DOHH2 (cell line): Measurements from ENCODE around the gene NEK1.

Source experiments
- H3F3A ChIP-seq: fragments of 200-600 bp; sonication (generic), shearing (Covaris generic); 2 replicates; pipeline ENCODE4 v1.6.0; 2016; ENCODE audit warnings: antibody characterized with exemption, mild to moderate bottlenecking; ENCODE audit not compliant: control insufficient read depth, insufficient read depth
- H3K27ac ChIP-seq: fragments of 200-600 bp; sonication (generic); 2 replicates; pipeline ENCODE4 v1.5.1; 2014; ENCODE audit warnings: low read depth, mild to moderate bottlenecking, low read length, moderate library complexity
- H3K27me3 ChIP-seq: fragments of 200-600 bp; sonication (generic); 2 replicates; pipeline ENCODE4 v1.6.1; 2014; ENCODE audit warnings: mild to moderate bottlenecking, low read length, mixed read lengths; ENCODE audit not compliant: control insufficient read depth
- H3K36me3 ChIP-seq: fragments of 200-600 bp; sonication (generic); 2 replicates; pipeline ENCODE4 v1.6.1; 2014; ENCODE audit warnings: mild to moderate bottlenecking, low read length, moderate library complexity, mixed read lengths; ENCODE audit not compliant: control insufficient read depth
- H3K4me1 ChIP-seq: fragments of 200-600 bp; sonication (generic); 2 replicates; pipeline ENCODE4 v1.6.1; 2014; ENCODE audit warnings: mild to moderate bottlenecking, low read length, mixed read lengths; ENCODE audit not compliant: control insufficient read depth
- H3K4me2 ChIP-seq: fragments of 200-600 bp; sonication (generic); 2 replicates; pipeline ENCODE4 v1.6.0; 2014; ENCODE audit warnings: mild to moderate bottlenecking, low read length, moderate library complexity
- H3K4me3 ChIP-seq: fragments of 200-600 bp; sonication (generic); 2 replicates; pipeline ENCODE4 v1.5.1; 2014; ENCODE audit warnings: mild to moderate bottlenecking, low read length, mixed read lengths
- H3K79me2 ChIP-seq: fragments of 200-600 bp; sonication (generic); 2 replicates; pipeline ENCODE4 v1.6.1; 2014; ENCODE audit warnings: mild to moderate bottlenecking, low read length, mixed read lengths; ENCODE audit not compliant: control insufficient read depth
- H3K9me2 ChIP-seq: fragments of 200-600 bp; sonication (generic); replicated peaks from 2 replicates; pipeline ENCODE4 v1.6.1; 2014; ENCODE audit warnings: mild to moderate bottlenecking, low read length, mixed read lengths; ENCODE audit not compliant: control insufficient read depth
- H3K9me3 ChIP-seq: fragments of 200-600 bp; sonication (generic); 2 replicates; pipeline ENCODE4 v1.6.1; 2014; ENCODE audit warnings: antibody characterized with exemption, low read length, mixed read lengths; ENCODE audit not compliant: control insufficient read depth, insufficient read depth
- H4K20me1 ChIP-seq: fragments of 200-600 bp; sonication (generic); 2 replicates; pipeline ENCODE4 v1.6.0; 2014; ENCODE audit warnings: low read depth, mild to moderate bottlenecking, antibody characterized with exemption, low read length, moderate library complexity; ENCODE audit not compliant: control insufficient read depth, insufficient read depth
- EZH2phosphoT487 ChIP-seq: fragments of 200-600 bp; sonication (generic); IDR thresholded peaks from 2 replicates; pipeline ENCODE4 v1.6.1; 2017; ENCODE audit warnings: borderline replicate concordance, mild to moderate bottlenecking, antibody characterized with exemption, low read length, moderate library complexity, mixed read lengths
- TF ChIP-seq, protein P1 (sequence below): fragments of 200-600 bp; sonication (generic); IDR thresholded peaks from one replicate; pipeline ENCODE4 v1.5.1; 2014; ENCODE audit warnings: antibody characterized with exemption, mild to moderate bottlenecking, low read depth, low read length; ENCODE audit not compliant: poor library complexity, severe bottlenecking

The NEK1 gene

DNA sequence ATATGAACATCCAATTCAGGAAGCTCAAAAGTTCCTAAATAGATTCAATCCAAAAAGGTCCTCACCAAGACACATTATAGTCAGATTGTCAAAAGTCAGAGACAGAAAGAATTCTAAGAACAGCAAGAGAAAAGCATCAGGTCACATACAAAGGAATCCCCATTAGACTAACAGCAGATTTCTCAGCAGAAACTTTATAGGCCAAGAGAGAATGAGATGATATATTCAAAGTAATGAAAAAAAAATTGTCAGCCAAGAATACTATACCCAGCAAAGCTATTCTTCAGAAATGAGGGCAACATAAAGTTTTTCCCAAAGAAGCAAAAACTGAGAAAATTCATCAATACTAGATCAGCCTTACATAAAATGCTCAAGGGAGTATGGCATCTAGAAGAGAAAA, 235.0 kb downstream of the NEK1 start:
- Histone ChIP-seq H3K27me3 (no peaks in the 10 kb centered on the region), H3K4me2 (no peak overlapping the region), H3K4me3 (no peak overlapping the region), H3K36me3 (no peaks in the 10 kb centered on the region), H3K27ac (no peak overlapping the region), H3F3A (no peaks in the 10 kb centered on the region), H3K9me3 (peaks cover 3% of the 10 kb centered on the region; the same call in 1 of the 2 replicates), H3K4me1 (no peaks in the 10 kb centered on the region), H3K9me2 (no peaks in the 10 kb centered on the region), H4K20me1 (no peaks in the 10 kb centered on the region), H3K79me2 (no peaks in the 10 kb centered on the region)
- TF ChIP-seq, protein P1, sequence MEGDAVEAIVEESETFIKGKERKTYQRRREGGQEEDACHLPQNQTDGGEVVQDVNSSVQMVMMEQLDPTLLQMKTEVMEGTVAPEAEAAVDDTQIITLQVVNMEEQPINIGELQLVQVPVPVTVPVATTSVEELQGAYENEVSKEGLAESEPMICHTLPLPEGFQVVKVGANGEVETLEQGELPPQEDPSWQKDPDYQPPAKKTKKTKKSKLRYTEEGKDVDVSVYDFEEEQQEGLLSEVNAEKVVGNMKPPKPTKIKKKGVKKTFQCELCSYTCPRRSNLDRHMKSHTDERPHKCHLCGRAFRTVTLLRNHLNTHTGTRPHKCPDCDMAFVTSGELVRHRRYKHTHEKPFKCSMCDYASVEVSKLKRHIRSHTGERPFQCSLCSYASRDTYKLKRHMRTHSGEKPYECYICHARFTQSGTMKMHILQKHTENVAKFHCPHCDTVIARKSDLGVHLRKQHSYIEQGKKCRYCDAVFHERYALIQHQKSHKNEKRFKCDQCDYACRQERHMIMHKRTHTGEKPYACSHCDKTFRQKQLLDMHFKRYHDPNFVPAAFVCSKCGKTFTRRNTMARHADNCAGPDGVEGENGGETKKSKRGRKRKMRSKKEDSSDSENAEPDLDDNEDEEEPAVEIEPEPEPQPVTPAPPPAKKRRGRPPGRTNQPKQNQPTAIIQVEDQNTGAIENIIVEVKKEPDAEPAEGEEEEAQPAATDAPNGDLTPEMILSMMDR, result no peak
- TF ChIP-seq EZH2phosphoT487, result no peak

DNA sequence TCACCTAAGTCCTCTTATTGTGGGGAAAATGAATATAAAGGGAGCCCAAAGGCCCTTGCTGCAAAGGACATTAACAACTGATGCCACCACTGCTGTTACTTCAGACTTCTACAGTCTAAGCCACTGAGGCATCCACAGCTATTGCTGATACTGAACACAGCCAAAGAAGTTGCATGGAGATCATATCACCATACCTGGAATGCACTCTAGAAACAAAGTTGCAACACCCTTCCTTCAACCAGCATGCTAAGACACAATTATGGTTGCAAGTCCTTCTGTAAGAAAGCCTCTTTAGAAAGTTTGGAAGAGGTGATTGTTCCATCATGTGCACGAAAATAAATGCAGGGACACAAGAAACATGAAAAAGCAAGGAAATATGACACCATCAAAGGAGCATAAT, 236.0 kb downstream of the NEK1 start:
- TF ChIP-seq EZH2phosphoT487, result no peak
- TF ChIP-seq, protein P1, result no peak
- Histone ChIP-seq H3K79me2 (no peaks in the 10 kb centered on the region), H3K9me3 (peaks cover 3% of the 10 kb centered on the region; the same call in 1 of the 2 replicates), H3K27ac (no peak overlapping the region), H3K36me3 (no peaks in the 10 kb centered on the region), H3K4me3 (no peak overlapping the region), H4K20me1 (no peaks in the 10 kb centered on the region), H3F3A (no peaks in the 10 kb centered on the region), H3K4me2 (no peak overlapping the region), H3K27me3 (no peaks in the 10 kb centered on the region), H3K4me1 (no peaks in the 10 kb centered on the region), H3K9me2 (no peaks in the 10 kb centered on the region)

DNA sequence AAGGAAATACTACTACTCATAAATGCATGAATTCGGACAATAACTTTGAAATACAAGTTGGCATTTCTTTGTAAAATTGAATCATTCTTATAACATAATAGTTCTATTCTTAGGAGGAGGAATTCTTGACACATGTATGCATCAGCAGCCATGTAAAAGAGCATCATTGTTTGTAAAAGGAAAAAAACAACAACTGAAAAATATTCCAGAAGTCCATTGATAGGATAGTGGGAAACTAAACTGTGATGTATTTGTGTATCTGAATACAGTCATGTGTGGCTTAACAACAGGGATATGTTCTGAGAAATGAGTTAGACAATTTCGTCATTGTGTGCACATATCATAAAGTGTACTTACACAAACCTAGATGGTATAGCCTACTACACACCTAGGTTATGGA, 239.6 kb downstream of the NEK1 start:
- no peaks in the 10 kb centered on the region for H3K27me3 ChIP-seq
- no peak overlapping the region for H3K27ac ChIP-seq
- H3K9me3 ChIP-seq, result 0 out of 2 replicates have a peak, but pooled peaks cover 3% of the 10 kb centered on the region
- no peaks in the 10 kb centered on the region for H4K20me1 ChIP-seq
- no peaks in the 10 kb centered on the region for H3K9me2 ChIP-seq
- H3K4me2 ChIP-seq, result no peak overlapping the region
- no peaks in the 10 kb centered on the region for H3K79me2 ChIP-seq
- no peaks in the 10 kb centered on the region for H3K36me3 ChIP-seq
- no peaks in the 10 kb centered on the region for H3K4me1 ChIP-seq
- TF ChIP-seq EZH2phosphoT487, result no peak
- TF ChIP-seq, protein P1, result no peak
- no peaks in the 10 kb centered on the region for H3F3A ChIP-seq
- H3K4me3 ChIP-seq, result no peak overlapping the region

DNA sequence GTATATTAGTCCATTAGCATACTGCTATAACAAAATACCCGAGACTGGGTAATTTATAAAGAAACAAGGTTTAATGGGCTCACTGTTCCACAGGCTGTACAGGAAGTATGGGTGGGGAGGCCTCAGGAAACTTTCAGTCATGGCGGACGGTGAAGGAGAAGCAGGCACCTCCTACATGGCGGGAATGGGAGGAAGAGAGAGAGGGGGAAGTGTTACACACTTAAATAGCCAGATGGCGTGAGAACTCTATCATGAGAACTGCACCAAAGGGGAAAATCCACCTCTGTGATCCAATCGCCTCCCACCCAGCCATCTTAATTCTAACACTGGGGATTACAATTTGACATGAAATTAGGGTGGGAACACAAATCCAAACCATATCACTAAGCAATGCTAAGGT, 242.7 kb downstream of the NEK1 start:
- H3K79me2 ChIP-seq, result no peaks in the 10 kb centered on the region
- H3K4me3 ChIP-seq, result no peak overlapping the region
- no peak for TF ChIP-seq EZH2phosphoT487
- TF ChIP-seq, protein P1, result no peak
- H3K27me3 ChIP-seq, result no peaks in the 10 kb centered on the region
- H3F3A ChIP-seq, result no peaks in the 10 kb centered on the region
- no peaks in the 10 kb centered on the region for H3K9me3 ChIP-seq
- no peaks in the 10 kb centered on the region for H4K20me1 ChIP-seq
- H3K4me2 ChIP-seq, result no peak overlapping the region
- no peak overlapping the region for H3K27ac ChIP-seq
- H3K4me1 ChIP-seq, result no peaks in the 10 kb centered on the region
- no peaks in the 10 kb centered on the region for H3K36me3 ChIP-seq
- no peaks in the 10 kb centered on the region for H3K9me2 ChIP-seq
